22Rv1 (cell line): ENCODE measurements around the gene CLSTN1.

Experiments used
- ZFX ChIP-seq: fragments of 450-650 bp; IDR thresholded peaks from 2 replicates; pipeline ENCODE4 v1.6.1; 2017; ENCODE audit warnings: antibody characterized with exemption, borderline replicate concordance
- TF ChIP-seq, protein P1 (sequence below): fragments of 450-650 bp; IDR thresholded peaks from 2 replicates; pipeline ENCODE4 v1.5.1; 2017; ENCODE audit warnings: mild to moderate bottlenecking

DNA sequence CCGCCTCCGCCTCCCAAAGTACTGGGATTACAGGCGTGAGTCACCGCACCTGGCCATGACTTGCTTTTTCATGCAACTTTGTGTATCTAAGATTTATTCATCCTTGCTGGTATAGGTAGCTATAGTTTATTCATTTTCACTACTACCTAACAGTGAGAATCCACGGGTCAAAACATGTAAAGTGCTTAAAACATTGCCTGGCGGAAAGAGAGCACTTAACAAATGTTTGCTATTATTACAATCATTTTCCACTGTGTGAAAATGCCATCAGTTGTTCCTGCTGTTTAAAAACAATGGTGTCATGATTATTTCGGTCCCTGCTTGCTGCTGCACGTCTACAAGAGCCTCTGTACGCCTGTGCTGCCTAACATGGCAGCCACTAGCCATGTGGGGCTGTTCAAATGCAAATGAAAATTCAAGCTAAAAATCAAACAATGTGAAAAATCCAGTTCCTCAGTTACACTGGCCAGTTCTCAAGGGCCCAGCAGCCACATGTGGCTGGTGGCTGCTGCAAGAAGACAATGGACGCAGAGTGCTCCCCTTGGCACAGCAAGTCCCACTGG lies 65.1 kb downstream of the CLSTN1 start:
- TF ChIP-seq, protein P1, sequence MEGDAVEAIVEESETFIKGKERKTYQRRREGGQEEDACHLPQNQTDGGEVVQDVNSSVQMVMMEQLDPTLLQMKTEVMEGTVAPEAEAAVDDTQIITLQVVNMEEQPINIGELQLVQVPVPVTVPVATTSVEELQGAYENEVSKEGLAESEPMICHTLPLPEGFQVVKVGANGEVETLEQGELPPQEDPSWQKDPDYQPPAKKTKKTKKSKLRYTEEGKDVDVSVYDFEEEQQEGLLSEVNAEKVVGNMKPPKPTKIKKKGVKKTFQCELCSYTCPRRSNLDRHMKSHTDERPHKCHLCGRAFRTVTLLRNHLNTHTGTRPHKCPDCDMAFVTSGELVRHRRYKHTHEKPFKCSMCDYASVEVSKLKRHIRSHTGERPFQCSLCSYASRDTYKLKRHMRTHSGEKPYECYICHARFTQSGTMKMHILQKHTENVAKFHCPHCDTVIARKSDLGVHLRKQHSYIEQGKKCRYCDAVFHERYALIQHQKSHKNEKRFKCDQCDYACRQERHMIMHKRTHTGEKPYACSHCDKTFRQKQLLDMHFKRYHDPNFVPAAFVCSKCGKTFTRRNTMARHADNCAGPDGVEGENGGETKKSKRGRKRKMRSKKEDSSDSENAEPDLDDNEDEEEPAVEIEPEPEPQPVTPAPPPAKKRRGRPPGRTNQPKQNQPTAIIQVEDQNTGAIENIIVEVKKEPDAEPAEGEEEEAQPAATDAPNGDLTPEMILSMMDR, result no peak
- no peak for TF ChIP-seq ZFX
